ENCODE data around the gene TBL1XR1. TPM values are rescaled to one million over a fixed set of nuclear protein-coding genes. Genes with fewer than 3 reads are reported as not detected.
A peak's percentile ranks its signal among the peaks of the same experiment; 100 is the strongest.

Gene TBL1XR1
- total RNA-seq, 1 donor from 2014 or later = 275 TPM

GRCh38 chr3:177196008-177196455 is 1.2 kb downstream of the TBL1XR1 start:
- Histone ChIP-seq H4K20me1 (ENCODE audit: low read depth) (peaks cover 42% of the 10 kb centered on the region), H3K4me3 (peak overlapping the region; percentile 91), H3K9ac (peak overlapping the region; percentile 71), H3F3A (ENCODE audit: low read depth) (peaks cover 42% of the 10 kb centered on the region), H3K27me3 (no peaks in the 10 kb centered on the region), H3K4me1 (peaks cover 39% of the 10 kb centered on the region), H3K27ac (peak overlapping the region; percentile 99), H3K9me3 (ENCODE audit: low read depth) (no peaks in the 10 kb centered on the region), H2AFZ (replicated peaks) (no peak overlapping the region), H3K79me2 (ENCODE audit: low read depth) (peaks cover 64% of the 10 kb centered on the region), H3K36me3 (no peaks in the 10 kb centered on the region), H3K4me2 (peak overlapping the region; percentile 93)
- Mint-ChIP-seq H3K4me1 (peaks cover 47% of the 10 kb centered on the region), H3K27ac (peak overlapping the region; percentile 99), H3K27me3 (ENCODE audit: insufficient read depth, low read depth) (peaks cover 14% of the 10 kb centered on the region), H3K4me3 (peak overlapping the region; percentile 97), H3K9me3 (peaks cover 23% of the 10 kb centered on the region), H3K36me3 (peaks cover 28% of the 10 kb centered on the region)
- DNase-seq (ENCODE audit: low spot score) = no peak
- TF ChIP-seq CTCF (IDR thresholded peaks at IDR 0.05) = no peak
- no peak for TF ChIP-seq EZH2 (IDR thresholded peaks at IDR 0.05)
- no peak for TF ChIP-seq EZH2phosphoT487 (IDR thresholded peaks at IDR 0.05)

- H3K27me3 Mint-ChIP-seq (ENCODE audit: insufficient read depth, low read depth) = peaks cover 14% of the 10 kb centered on the region
- Histone ChIP-seq H3K27me3 (no peaks in the 10 kb centered on the region), H3K4me1 (peaks cover 45% of the 10 kb centered on the region), H3K4me3 (peak overlapping the region; percentile 91), H3K79me2 (ENCODE audit: low read depth) (peaks cover 70% of the 10 kb centered on the region), H3F3A (ENCODE audit: low read depth) (peaks cover 44% of the 10 kb centered on the region), H3K9ac (peak overlapping the region; percentile 71), H3K27ac (peak overlapping the region; percentile 99), H3K4me2 (peak overlapping the region; percentile 93), H3K36me3 (no peaks in the 10 kb centered on the region), H4K20me1 (ENCODE audit: low read depth) (peaks cover 49% of the 10 kb centered on the region), H2AFZ (replicated peaks) (no peak overlapping the region), H3K9me3 (ENCODE audit: low read depth) (no peaks in the 10 kb centered on the region)
- H3K4me3 Mint-ChIP-seq = peak overlapping the region; percentile 97
- DNase-seq (ENCODE audit: low spot score) = peak; percentile 40
- peaks cover 51% of the 10 kb centered on the region for H3K4me1 Mint-ChIP-seq
- H3K27ac Mint-ChIP-seq = peak overlapping the region; percentile 99
- H3K9me3 Mint-ChIP-seq = peaks cover 29% of the 10 kb centered on the region
- TF ChIP-seq CTCF (IDR thresholded peaks at IDR 0.05) = no peak
- no peak for TF ChIP-seq EZH2phosphoT487 (IDR thresholded peaks at IDR 0.05)
- no peak for TF ChIP-seq EZH2 (IDR thresholded peaks at IDR 0.05)
- H3K36me3 Mint-ChIP-seq = peaks cover 34% of the 10 kb centered on the region
Observed at GRCh38 chr3:177195242-177195991, 1.9 kb downstream of the TBL1XR1 start.

- TF ChIP-seq EZH2 (IDR thresholded peaks at IDR 0.05) = no peak
- TF ChIP-seq CTCF (IDR thresholded peaks at IDR 0.05) = no peak
- no peak for TF ChIP-seq EZH2phosphoT487 (IDR thresholded peaks at IDR 0.05)
- peak overlapping the region; percentile 47 for H3K27ac Mint-ChIP-seq
- peaks cover 14% of the 10 kb centered on the region for H3K27me3 Mint-ChIP-seq (ENCODE audit: insufficient read depth, low read depth)
Observed at GRCh38 chr3:177194299-177194698, 3.0 kb downstream of the TBL1XR1 start.

More at GRCh38 chr3:177194299-177194698, 3.0 kb downstream of the TBL1XR1 start:
- no peaks in the 10 kb centered on the region for H3K36me3 ChIP-seq
- H4K20me1 ChIP-seq (ENCODE audit: low read depth) = peaks cover 60% of the 10 kb centered on the region
- H2AFZ ChIP-seq (replicated peaks) = no peak overlapping the region
- Mint-ChIP-seq H3K9me3 (peaks cover 32% of the 10 kb centered on the region), H3K36me3 (peaks cover 37% of the 10 kb centered on the region), H3K4me3 (peak overlapping the region; percentile 97), H3K4me1 (peaks cover 46% of the 10 kb centered on the region)
- peak overlapping the region; percentile 93 for H3K4me2 ChIP-seq
- peaks cover 41% of the 10 kb centered on the region for H3F3A ChIP-seq (ENCODE audit: low read depth)
- no peaks in the 10 kb centered on the region for H3K9me3 ChIP-seq (ENCODE audit: low read depth)
- peak overlapping the region; percentile 71 for H3K9ac ChIP-seq
- peak overlapping the region; percentile 91 for H3K4me3 ChIP-seq
- no peak overlapping the region for H3K27ac ChIP-seq
- no peaks in the 10 kb centered on the region for H3K27me3 ChIP-seq
- H3K79me2 ChIP-seq (ENCODE audit: low read depth) = peaks cover 79% of the 10 kb centered on the region
- no peak for DNase-seq (ENCODE audit: low spot score)
- peaks cover 47% of the 10 kb centered on the region for H3K4me1 ChIP-seq

All from neural progenitor cell (in vitro differentiated cells).